Naive B cell (primary cell): ENCODE data around the gene DIS3L2. TPM values are rescaled to one million over a fixed set of nuclear protein-coding genes. Genes with fewer than 3 reads are reported as not detected.

ENCODE experiments used
- ATAC-seq, 2 donors: fragments of 150-1000 bp; cut with Tn5 transposase; 2 replicates each; pipeline ENCODE4 v1.10.0; 2021; ENCODE audit warnings: low read depth in 2 of 2, mild to moderate bottlenecking in 2 of 2, moderate library complexity in 2 of 2
- DNase-seq: peaks from one replicate; pipeline ENCODE4 v3.0.0; 2022
- H3K27ac Mint-ChIP-seq, 6 donors: one replicate each; pipeline ENCODE4 v1.8.0; 2020 to 2022; ENCODE audit warnings: mild to moderate bottlenecking in 6 of 6, mixed read lengths in 6 of 6, moderate library complexity in 5 of 6, inconsistent platforms in 2 of 6
- H3K27me3 Mint-ChIP-seq, 3 donors: one replicate each; pipeline ENCODE4 v1.8.0; 2021 to 2022; ENCODE audit warnings: mixed read lengths in 3 of 3, mild to moderate bottlenecking in 1 of 3
- H3K36me3 Mint-ChIP-seq, 2 donors: one replicate each; pipeline ENCODE4 v1.8.0; 2020 to 2022; ENCODE audit warnings: mixed read lengths in 2 of 2, inconsistent platforms in 1 of 2, mild to moderate bottlenecking in 1 of 2
- H3K4me1 Mint-ChIP-seq, 3 donors: one replicate each; pipeline ENCODE4 v1.8.0; 2020 to 2022; ENCODE audit warnings: mixed read lengths in 3 of 3, inconsistent platforms in 1 of 3, mild to moderate bottlenecking in 1 of 3, moderate library complexity in 1 of 3
- H3K4me3 Mint-ChIP-seq, 8 donors: one replicate each; pipeline ENCODE4 v1.8.0; 2020 to 2022; ENCODE audit warnings: mild to moderate bottlenecking in 8 of 8, mixed read lengths in 8 of 8, moderate library complexity in 8 of 8, inconsistent platforms in 2 of 8
- H3K9me3 Mint-ChIP-seq, 7 donors: one replicate each; pipeline ENCODE4 v1.8.0; 2020 to 2022; ENCODE audit warnings: mixed read lengths in 7 of 7, mild to moderate bottlenecking in 5 of 7, inconsistent platforms in 2 of 7, moderate library complexity in 1 of 7
- polyA plus RNA-seq, 6 donors: library from polyadenylated mRNA; unstranded; fragments of 300-500 nt; fragmentation: Illumina TruSeq; gene quantifications; one replicate each; pipeline ENCODE4 v1.2.3, GENCODE V29; 2021; ENCODE audit warnings: low read depth in 6 of 6

The DIS3L2 gene
- 10 to 100 TPM in 5 of 6 donors, 1 to 10 TPM in 1; 6.0 to 29.0 (median 17.6) TPM for polyA plus RNA-seq

GRCh38 chr2:231961349-231962166, at the start of gene DIS3L2:
Gene DIS3L2, plus strand, starts transcription at chr2:231961713. Its CDS starts 53,215 bp downstream, at chr2:232014928.
- peak; percentile 97 for ATAC-seq
- H3K27me3 Mint-ChIP-seq = peaks cover 0 to 2% (median 0%) of the 10 kb centered on the region in 3 donors

GRCh38 chr2:231914077-231914690, 47.3 kb upstream of the DIS3L2 start:
- Mint-ChIP-seq H3K4me3 (no peak overlapping the region), H3K27ac (peak overlapping the region in 1 of 6 donors; percentile 22), H3K27me3 (peaks cover 8 to 11% (median 8%) of the 10 kb centered on the region in 3 donors), H3K4me1 (peaks cover 4 to 16% (median 7%) of the 10 kb centered on the region in 3 donors), H3K9me3 (no peaks in the 10 kb centered on the region), H3K36me3 (no peaks in the 10 kb centered on the region)
- ATAC-seq (no peak), DNase-seq (no peak)

More at GRCh38 chr2:231961349-231962166, at the start of gene DIS3L2:
- peaks cover 34 to 48% (median 37%) of the 10 kb centered on the region in 3 donors for H3K4me1 Mint-ChIP-seq
- peak within 1 kb of the TSS; percentile 89 to 98 (median 94) for H3K27ac Mint-ChIP-seq
- DNase-seq = peak; percentile 76
- H3K4me3 Mint-ChIP-seq = peak within 1 kb of the TSS; percentile 92 to 98 (median 95)
- H3K36me3 Mint-ChIP-seq = no peaks in the 10 kb centered on the region
- H3K9me3 Mint-ChIP-seq = no peaks in the 10 kb centered on the region

GRCh38 chr2:231917280-231918066, 44.0 kb upstream of the DIS3L2 start:
- DNase-seq = no peak
- H3K4me3 Mint-ChIP-seq = peak overlapping the region in 1 of 8 donors; percentile 1
- H3K4me1 Mint-ChIP-seq = no peaks in the 10 kb centered on the region
- H3K27me3 Mint-ChIP-seq = peaks cover 10 to 13% (median 12%) of the 10 kb centered on the region in 3 donors
- H3K27ac Mint-ChIP-seq = peak overlapping the region in 1 of 6 donors; percentile 74
- ATAC-seq = no peak
- H3K36me3 Mint-ChIP-seq = no peaks in the 10 kb centered on the region
- H3K9me3 Mint-ChIP-seq = no peaks in the 10 kb centered on the region

- no peak for ATAC-seq
- DNase-seq = no peak
- Mint-ChIP-seq H3K9me3 (no peaks in the 10 kb centered on the region), H3K27ac (no peak overlapping the region), H3K4me3 (no peak overlapping the region), H3K27me3 (peaks cover 17 to 21% (median 17%) of the 10 kb centered on the region in 3 donors), H3K36me3 (no peaks in the 10 kb centered on the region), H3K4me1 (no peaks in the 10 kb centered on the region)
Observed at GRCh38 chr2:231918501-231919330, 42.8 kb upstream of the DIS3L2 start.

- Mint-ChIP-seq H3K27me3 (peaks cover 17 to 29% (median 19%) of the 10 kb centered on the region in 3 donors), H3K4me3 (no peak overlapping the region), H3K36me3 (no peaks in the 10 kb centered on the region), H3K9me3 (no peaks in the 10 kb centered on the region), H3K4me1 (peaks cover 0 to 3% (median 0%) of the 10 kb centered on the region in 3 donors), H3K27ac (peak overlapping the region in 1 of 6 donors; percentile 86)
- no peak for ATAC-seq
- DNase-seq = no peak
Observed at GRCh38 chr2:231919341-231920035, 42.0 kb upstream of the DIS3L2 start.

- no peak for DNase-seq
- peaks cover 21 to 34% (median 22%) of the 10 kb centered on the region in 3 donors for H3K27me3 Mint-ChIP-seq
- H3K4me1 Mint-ChIP-seq = peaks cover 0 to 8% (median 0%) of the 10 kb centered on the region in 3 donors
- no peaks in the 10 kb centered on the region for H3K36me3 Mint-ChIP-seq
- H3K4me3 Mint-ChIP-seq = no peak overlapping the region
- no peak for ATAC-seq
- H3K27ac Mint-ChIP-seq = no peak overlapping the region
- H3K9me3 Mint-ChIP-seq = no peaks in the 10 kb centered on the region
Observed at GRCh38 chr2:231920366-231920765, 41.1 kb upstream of the DIS3L2 start.

- ATAC-seq = no peak
- no peak for DNase-seq
- Mint-ChIP-seq H3K27me3 (peaks cover 21 to 34% (median 22%) of the 10 kb centered on the region in 3 donors), H3K27ac (no peak overlapping the region), H3K4me3 (no peak overlapping the region), H3K4me1 (peaks cover 0 to 8% (median 0%) of the 10 kb centered on the region in 3 donors), H3K36me3 (no peaks in the 10 kb centered on the region), H3K9me3 (no peaks in the 10 kb centered on the region)
Observed at GRCh38 chr2:231920795-231921194, 40.7 kb upstream of the DIS3L2 start.

- H3K4me1 Mint-ChIP-seq = peaks cover 9 to 19% (median 11%) of the 10 kb centered on the region in 3 donors
- ATAC-seq = no peak
- peak overlapping the region in 1 of 8 donors; percentile 18 for H3K4me3 Mint-ChIP-seq
- DNase-seq = no peak
- H3K9me3 Mint-ChIP-seq = no peaks in the 10 kb centered on the region
- peak overlapping the region in 1 of 6 donors; percentile 60 for H3K27ac Mint-ChIP-seq
- H3K27me3 Mint-ChIP-seq = peaks cover 24 to 46% (median 33%) of the 10 kb centered on the region in 3 donors
- no peaks in the 10 kb centered on the region for H3K36me3 Mint-ChIP-seq
Observed at GRCh38 chr2:231922311-231923009, 39.1 kb upstream of the DIS3L2 start.

- no peak overlapping the region for H3K27ac Mint-ChIP-seq
- ATAC-seq (no peak), DNase-seq (no peak)
- no peak overlapping the region for H3K4me3 Mint-ChIP-seq
- H3K27me3 Mint-ChIP-seq = peaks cover 24 to 51% (median 39%) of the 10 kb centered on the region in 3 donors
- H3K9me3 Mint-ChIP-seq = no peaks in the 10 kb centered on the region
- H3K4me1 Mint-ChIP-seq = peaks cover 9 to 21% (median 16%) of the 10 kb centered on the region in 3 donors
- H3K36me3 Mint-ChIP-seq = no peaks in the 10 kb centered on the region
Observed at GRCh38 chr2:231923010-231923344, 38.5 kb upstream of the DIS3L2 start.

- H3K27ac Mint-ChIP-seq = peak overlapping the region in 1 of 6 donors; percentile 24
- H3K36me3 Mint-ChIP-seq = no peaks in the 10 kb centered on the region
- H3K9me3 Mint-ChIP-seq = no peaks in the 10 kb centered on the region
- H3K4me1 Mint-ChIP-seq = peaks cover 9 to 21% (median 16%) of the 10 kb centered on the region in 3 donors
- peaks cover 24 to 55% (median 44%) of the 10 kb centered on the region in 3 donors for H3K27me3 Mint-ChIP-seq
- ATAC-seq (no peak), DNase-seq (no peak)
- peak overlapping the region; percentile 44 to 86 (median 68) for H3K4me3 Mint-ChIP-seq
Observed at GRCh38 chr2:231923951-231924888, 37.3 kb upstream of the DIS3L2 start.

- H3K9me3 Mint-ChIP-seq = no peaks in the 10 kb centered on the region
- peak overlapping the region in 7 of 8 donors; percentile 44 to 82 (median 63) for H3K4me3 Mint-ChIP-seq
- ATAC-seq (peak; percentile 15 to 20), DNase-seq (no peak)
- H3K36me3 Mint-ChIP-seq = no peaks in the 10 kb centered on the region
- peaks cover 9 to 21% (median 16%) of the 10 kb centered on the region in 3 donors for H3K4me1 Mint-ChIP-seq
- H3K27ac Mint-ChIP-seq = no peak overlapping the region
- H3K27me3 Mint-ChIP-seq = peaks cover 24 to 61% (median 51%) of the 10 kb centered on the region in 3 donors
Observed at GRCh38 chr2:231924889-231925275, 36.6 kb upstream of the DIS3L2 start.
